NT2/D1 (cell line): ENCODE results near the gene ZBTB16.

Experiments
- YY1 ChIP-seq: IDR thresholded peaks from 2 replicates; pipeline ENCODE4 v1.6.1; 2011; ENCODE audit not compliant: insufficient read length, insufficient read depth
- ZNF274 ChIP-seq: IDR thresholded peaks from 2 replicates; pipeline ENCODE4 v1.6.1; 2011; ENCODE audit warnings: mild to moderate bottlenecking, low read depth, low read length

DNA sequence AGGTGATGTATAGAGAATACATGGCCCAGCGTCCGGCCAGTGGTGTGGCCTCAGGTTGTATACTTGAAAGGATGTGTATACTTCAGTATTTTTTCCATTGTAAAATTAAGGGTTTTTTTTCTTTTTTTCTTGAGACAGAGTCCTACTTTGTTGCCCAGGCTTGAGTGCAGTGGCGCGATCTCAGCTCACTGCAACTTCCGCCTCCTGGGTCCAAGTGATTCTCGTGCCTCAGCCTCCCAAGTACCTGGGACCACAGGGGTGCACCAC, 15.8 kb downstream of the ZBTB16 start:
- TF ChIP-seq ZNF274 (no peak), YY1 (no peak)
